ENCODE data around the gene ZCCHC7.
"Not testable (repeated sequence)": the region's sequence is repeated elsewhere in the genome, so short reads cannot be mapped to it uniquely, and the experiment has no call there.

Gene ZCCHC7

DNA sequence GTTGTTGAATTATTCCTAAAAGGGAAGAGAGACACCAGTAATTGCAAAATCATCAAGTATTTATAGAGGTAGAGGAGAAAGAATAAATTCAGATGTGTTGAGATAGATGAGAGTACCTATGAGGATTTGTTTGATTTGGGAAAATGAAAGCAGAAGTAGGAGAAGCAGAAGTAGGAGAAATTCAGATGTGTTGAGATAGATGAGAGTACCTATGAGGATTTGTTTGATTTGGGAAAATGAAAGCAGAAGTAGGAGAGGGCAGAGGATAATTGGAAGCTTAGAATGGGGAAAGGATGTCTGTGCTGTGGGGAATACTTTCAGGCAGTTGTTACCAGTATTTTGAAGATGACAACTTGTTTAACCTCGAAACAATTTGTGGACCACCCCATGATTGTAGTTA, 35.1 kb upstream of the ZCCHC7 start:
- no peak overlapping the region for H3K27ac ChIP-seq
- no peaks in the 10 kb centered on the region for H3K9me3 ChIP-seq (ENCODE audit: severe bottlenecking)
- TF ChIP-seq CTCF (IDR thresholded peaks at IDR 0.05; ENCODE audit: low read depth, low read length): no peak
- no peak overlapping the region for H3K4me3 ChIP-seq (ENCODE audit: low read depth, low read length)
- no peaks in the 10 kb centered on the region for H3K27me3 ChIP-seq (ENCODE audit: insufficient read depth, low read depth, severe bottlenecking)
- H3K36me3 ChIP-seq: peaks cover 12% of the 10 kb centered on the region
- no peak for DNase-seq

DNA sequence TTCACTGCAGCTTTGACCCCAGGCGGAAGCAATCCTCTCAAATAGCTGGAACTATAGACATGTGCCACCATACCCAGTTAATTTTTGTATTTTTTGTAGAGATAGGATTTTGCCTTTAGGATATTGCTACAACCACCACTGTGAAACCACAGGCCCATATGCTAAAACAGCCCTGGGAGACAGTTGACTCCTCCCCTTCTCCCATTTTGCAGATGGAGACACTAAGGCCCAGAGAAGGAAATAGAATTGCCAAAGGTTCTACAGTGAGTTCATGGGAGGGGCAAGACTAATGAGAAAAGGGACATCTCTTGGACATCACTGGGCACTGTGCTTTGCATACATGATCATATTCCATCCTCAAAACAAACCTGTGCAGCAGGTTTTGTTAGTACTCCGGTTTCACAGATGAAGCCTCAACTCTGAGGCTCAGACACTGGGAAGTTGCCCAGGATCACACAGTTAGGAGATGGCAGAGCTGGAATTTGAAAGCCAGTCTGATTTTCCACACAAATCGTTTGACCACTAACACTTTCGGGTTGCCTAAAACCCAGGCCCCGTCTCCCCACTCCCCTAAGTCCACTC, 27.6 kb upstream of the ZCCHC7 start:
- H3K4me3 ChIP-seq (ENCODE audit: low read depth, low read length); H3K36me3 ChIP-seq; H3K27me3 ChIP-seq (ENCODE audit: insufficient read depth, low read depth, severe bottlenecking); H3K9me3 ChIP-seq (ENCODE audit: severe bottlenecking); DNase-seq: not testable (repeated sequence)
- H3K27ac ChIP-seq: peak overlapping the region; percentile 60

DNA sequence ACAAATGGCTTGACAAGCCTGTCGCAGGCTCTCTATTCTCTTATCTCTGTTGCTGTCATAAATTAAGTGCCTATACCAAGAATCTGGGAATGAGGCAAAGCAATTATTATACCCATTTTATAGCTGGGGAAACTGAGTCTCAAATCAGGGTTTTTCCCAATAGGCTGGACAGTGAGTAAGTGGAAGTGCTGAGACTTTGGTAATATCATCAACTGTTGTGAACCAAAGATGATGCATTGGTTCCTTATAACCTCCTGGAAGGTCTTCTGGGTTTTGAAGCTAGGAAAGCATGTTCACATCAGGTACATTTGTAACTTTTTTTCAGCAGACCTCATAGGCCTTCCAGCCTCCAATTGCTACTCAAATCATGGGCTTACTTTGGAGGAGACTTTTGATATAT, 25.6 kb upstream of the ZCCHC7 start:
- Histone ChIP-seq H3K9me3 (ENCODE audit: severe bottlenecking) (no peaks in the 10 kb centered on the region), H3K27me3 (ENCODE audit: insufficient read depth, low read depth, severe bottlenecking) (no peaks in the 10 kb centered on the region), H3K36me3 (no peaks in the 10 kb centered on the region), H3K4me3 (ENCODE audit: low read depth, low read length) (no peak overlapping the region), H3K27ac (no peak overlapping the region)
- no peak for TF ChIP-seq CTCF (IDR thresholded peaks at IDR 0.05; ENCODE audit: low read depth, low read length)
- no peak for DNase-seq

DNA sequence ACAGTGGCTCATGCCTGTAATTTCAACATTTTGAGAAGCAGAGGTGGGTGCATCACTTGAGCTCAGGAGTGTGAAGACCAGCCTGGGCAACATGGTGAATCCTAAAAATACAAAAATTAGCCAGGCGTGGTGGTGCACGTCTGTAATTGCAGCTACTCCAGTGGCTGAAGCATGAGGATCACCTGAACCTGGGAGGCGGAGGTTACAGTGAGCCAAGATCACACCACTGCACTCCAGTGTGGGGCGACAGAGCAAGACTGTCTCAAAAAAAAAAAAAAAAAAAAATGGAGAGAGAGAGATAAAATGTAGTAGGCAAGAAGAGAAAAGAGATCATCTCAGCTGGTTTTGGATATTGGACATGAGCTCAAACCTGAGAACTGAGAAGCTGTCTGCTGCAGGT, 23.7 kb upstream of the ZCCHC7 start:
- no peak for TF ChIP-seq CTCF (IDR thresholded peaks at IDR 0.05; ENCODE audit: low read depth, low read length)
- H3K4me3 ChIP-seq (ENCODE audit: low read depth, low read length): no peak overlapping the region
- no peak overlapping the region for H3K27ac ChIP-seq
- no peak for DNase-seq
- H3K9me3 ChIP-seq (ENCODE audit: severe bottlenecking): no peaks in the 10 kb centered on the region
- no peaks in the 10 kb centered on the region for H3K27me3 ChIP-seq (ENCODE audit: insufficient read depth, low read depth, severe bottlenecking)
- H3K36me3 ChIP-seq: no peaks in the 10 kb centered on the region

GRCh38 chr9:37097294-37097693, 23.1 kb upstream of the ZCCHC7 start:
- no peak overlapping the region for H3K4me3 ChIP-seq (ENCODE audit: low read depth, low read length)
- H3K27me3 ChIP-seq (ENCODE audit: insufficient read depth, low read depth, severe bottlenecking): no peaks in the 10 kb centered on the region
- H3K36me3 ChIP-seq: no peaks in the 10 kb centered on the region
- no peaks in the 10 kb centered on the region for H3K9me3 ChIP-seq (ENCODE audit: severe bottlenecking)
- H3K27ac ChIP-seq: no peak overlapping the region
- DNase-seq: no peak
- no peak for TF ChIP-seq CTCF (IDR thresholded peaks at IDR 0.05; ENCODE audit: low read depth, low read length)

GRCh38 chr9:37100327-37100726, 20.0 kb upstream of the ZCCHC7 start:
- Histone ChIP-seq H3K27ac (no peak overlapping the region), H3K36me3 (no peaks in the 10 kb centered on the region), H3K9me3 (ENCODE audit: severe bottlenecking) (no peaks in the 10 kb centered on the region), H3K27me3 (ENCODE audit: insufficient read depth, low read depth, severe bottlenecking) (no peaks in the 10 kb centered on the region), H3K4me3 (ENCODE audit: low read depth, low read length) (no peak overlapping the region)
- TF ChIP-seq CTCF (IDR thresholded peaks at IDR 0.05; ENCODE audit: low read depth, low read length): no peak
- DNase-seq: peak; percentile 41
